Left kidney (tissue), 2 donors: ENCODE results near the gene DDX24. TPM values are rescaled to one million over a fixed set of nuclear protein-coding genes. Genes with fewer than 3 reads are reported as not detected.

Source experiments
- DNase-seq: peaks from one replicate; pipeline ENCODE4 v3.0.0-alpha.2; 2013
- polyA plus RNA-seq: library from polyadenylated mRNA; unstranded; fragments of 120-200 nt; gene quantifications from one replicate; pipeline ENCODE4 v1.2.1, GENCODE V29; 2013; ENCODE audit not compliant: insufficient read length

The DDX24 gene
- polyA plus RNA-seq, 1 donor: 169 TPM

DNA sequence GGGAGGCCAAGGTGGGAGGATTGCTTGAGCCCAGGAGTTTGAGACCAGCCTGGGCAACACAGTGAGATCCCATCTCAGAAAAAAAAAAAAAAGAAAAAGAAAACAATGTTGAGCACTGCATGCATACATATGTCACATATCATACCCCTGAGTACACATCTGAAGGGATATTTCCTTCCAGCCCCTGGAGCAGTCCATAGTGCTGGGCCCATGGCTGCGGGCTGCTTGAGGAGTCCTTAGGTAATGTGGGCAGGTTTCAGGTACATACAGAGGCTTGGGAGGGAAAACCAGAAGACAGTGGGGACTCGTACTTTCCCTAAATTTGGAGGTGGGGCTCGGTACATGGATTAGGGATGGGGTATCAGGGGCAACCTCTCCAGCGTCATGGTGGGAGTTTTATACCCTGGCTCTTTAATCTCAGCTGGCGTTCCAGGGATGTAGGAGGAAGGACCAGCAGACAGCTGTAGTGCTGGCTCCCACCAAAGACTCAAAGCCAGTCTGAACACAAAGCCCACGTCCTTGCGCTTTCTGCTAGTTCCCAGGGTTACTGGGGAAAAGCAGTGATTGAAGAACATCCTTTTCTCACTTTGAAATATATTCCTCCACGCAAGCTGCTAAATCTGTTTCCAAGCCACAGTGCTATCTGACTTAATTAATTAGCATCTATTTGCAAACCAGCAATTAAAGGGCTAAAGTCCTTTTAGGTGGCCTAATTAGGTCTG is 49.7 kb downstream of the DDX24 start:
- DNase-seq: no peak

DNA sequence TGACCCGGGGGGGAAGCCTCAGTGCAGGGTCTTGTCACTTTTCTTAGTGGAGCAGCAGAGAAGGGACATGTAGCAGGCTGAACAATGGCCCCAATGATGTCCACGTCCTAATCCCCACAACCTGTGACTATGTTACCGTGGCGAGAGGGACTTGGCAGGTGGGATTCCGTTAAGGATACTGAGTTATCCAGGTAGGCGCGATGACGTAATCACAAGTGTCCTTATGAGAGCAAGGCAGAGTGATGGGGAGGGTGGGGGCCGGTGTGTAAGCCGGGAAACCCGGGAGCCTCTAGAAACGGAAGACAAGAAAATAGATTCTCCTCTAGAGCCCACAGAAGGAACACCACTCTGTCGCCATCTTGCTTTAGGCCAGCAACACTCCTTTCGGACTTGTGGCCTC is 50.4 kb downstream of the DDX24 start:
- no peak for DNase-seq

DNA sequence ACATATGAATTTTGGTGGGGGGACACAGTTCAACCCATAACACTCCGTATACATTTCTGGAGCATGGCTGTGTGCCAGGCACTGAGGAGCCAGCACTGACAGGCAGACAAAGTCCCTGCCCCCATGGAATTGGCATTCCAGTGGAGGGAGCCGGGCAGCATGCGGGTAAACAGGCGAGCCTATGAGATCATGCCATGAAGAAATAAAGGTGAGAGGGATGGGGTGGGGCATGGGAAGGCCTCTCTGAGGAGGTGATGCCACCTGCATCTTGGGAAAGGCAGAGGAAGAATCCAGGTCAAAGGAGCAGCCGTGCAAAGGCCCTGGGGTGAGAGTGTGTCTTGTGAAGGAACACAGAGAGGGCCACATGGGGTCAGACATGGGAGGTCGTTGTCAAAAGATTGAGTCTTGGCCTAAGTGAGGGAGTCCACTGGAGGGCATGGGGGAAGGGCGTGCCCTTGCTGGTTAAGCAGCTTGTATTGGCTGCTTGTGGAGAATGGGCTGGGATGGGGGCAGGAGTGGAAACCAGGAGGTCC is 51.3 kb downstream of the DDX24 start:
- no peak for DNase-seq

DNA sequence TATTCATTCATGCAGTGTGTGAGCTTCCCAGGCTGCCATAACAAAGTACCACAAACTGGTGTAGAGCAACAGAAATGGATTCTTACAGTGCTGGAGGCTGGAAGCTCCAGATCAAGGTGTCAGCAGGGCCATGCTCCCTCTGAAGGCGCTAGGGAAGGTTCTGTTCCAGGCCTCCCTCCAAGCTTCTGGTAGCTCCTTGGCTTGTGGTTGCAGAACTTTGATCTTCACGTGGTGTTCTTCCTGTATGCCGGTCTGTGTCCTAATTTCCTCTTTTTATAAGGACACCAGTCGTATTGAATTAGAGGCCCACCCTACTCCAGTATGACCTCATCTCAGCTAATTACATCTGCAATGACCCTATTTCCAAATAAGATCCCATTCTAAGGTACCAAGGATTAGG is 51.7 kb downstream of the DDX24 start:
- DNase-seq: no peak

DNA sequence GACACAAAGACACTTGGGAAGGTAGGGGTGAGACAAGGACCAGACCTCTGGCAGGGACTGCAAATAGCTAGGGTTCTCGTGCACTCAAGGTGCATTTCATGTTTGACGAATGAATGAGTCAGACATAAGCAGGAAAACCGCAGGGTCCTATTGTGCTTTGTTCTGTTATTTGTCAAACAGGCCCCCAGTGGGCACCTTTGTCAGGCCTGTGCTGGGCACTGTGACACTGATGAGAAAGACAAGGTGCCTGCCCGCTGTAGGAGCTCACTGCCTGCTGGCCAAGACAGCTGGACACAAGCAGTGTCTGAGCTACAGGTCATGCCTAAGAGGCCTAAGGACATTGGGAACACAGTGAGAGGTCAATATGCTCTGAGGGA is 52.6 kb downstream of the DDX24 start:
- no peak for DNase-seq

DNA sequence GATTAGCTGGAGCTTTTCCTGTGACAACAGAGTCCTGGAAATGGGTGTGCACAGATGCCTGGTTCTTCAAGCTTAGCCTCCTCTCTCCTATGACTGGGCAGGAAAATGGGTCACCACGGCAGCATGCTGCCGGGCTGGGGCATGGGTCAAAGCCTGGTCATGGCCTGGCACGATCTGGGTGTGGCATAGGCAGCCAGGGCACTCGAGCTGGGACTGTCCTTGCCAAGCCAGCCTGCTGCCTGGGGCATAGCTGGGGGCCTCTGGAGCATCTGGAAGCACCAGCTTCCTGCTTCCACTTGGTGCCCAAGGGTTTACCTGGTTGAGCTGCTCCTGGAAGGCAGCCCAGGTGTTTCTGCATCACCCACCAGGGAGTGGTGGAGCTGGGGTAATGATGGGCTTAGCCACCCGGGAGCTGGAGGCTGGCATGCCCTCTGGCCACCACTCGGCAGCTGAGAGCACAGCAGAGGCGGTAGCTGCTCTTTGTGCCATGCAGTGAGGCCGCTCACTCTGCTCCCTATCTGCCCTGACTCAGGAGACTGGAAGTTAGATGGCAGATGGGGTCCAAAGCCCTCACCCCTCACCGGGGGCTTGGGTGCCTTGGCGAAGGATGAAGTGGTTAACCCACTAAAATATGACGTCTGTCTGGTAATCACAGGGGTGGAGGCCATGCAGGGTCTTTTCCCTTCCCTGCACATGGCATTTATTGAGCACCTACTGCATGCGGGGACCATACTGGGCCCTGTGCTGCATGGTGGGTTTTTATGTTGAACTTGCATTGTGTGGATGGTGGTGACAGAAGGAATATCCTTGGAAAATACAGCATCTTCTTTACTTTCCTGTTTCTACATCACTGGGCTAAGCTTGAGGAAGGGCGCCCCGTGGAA is 53.2 kb downstream of the DDX24 start:
- DNase-seq: no peak

DNA sequence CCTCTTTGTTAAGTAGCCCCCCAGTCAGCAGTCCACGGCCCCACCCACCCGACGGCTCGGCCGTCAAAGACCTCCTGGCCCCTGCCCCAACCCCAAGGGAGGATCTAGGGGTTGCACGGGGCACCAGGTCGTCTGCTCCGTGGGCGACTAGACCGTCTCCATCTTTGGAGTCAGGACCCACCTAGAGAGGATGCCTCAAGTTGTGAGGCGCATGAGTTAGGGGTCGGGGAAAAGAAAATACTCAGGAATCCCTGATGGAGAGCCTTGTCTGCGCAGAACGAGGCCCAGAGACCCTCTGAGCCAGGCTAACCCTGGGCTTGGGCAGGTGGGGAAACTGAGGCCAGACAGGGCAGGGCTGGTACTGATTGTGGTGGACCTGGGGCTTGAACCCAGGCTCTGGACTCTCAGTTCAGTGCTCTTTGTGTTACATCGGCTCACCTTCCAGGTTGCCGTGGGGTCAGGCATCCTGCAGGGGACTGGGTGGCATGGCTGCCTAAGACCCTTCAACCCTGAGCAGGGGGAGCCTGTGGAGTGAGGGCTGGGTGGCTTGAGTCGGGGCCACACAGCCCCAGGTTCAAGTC is 54.0 kb downstream of the DDX24 start:
- no peak for DNase-seq

DNA sequence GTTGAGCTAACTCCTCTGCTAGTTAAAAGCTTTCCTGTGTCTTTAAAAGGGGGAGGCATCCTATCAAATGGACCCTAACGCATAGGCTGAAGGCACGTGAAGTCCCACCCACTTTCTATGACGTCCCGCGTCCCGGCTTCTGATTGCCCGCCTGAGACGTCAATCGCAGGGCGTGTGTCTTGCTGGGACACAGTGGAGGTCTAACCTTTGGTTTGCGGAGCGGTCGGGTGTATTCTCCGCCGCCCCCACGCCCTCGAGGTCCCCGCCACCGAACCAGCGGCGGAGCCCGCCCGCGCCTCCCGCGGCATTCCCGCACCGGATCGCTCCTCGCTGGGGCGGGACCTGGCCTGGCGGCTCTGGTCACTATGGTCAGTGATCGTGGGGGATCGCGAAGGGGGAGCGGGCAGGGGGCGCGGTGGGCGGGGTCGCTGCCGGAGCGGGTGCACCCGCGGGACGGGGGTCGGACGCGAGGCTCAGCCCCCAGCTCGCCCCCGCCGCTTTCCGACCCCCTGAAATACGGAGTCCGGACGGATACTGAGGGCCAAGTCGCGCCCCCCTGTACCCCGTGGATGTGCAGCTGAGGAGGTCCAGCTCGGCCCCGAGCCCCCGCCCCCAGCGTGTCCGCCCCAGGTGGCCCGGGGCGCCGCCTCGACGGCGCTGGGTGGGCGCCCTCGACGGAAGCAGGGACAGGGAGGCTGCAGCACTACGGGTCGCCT is 54.7 kb downstream of the DDX24 start, which contains the start of gene OTUB2:
TSS of gene OTUB2 (plus strand) at position 168 of the 716 bp plus-strand sequence. CDS start at position 366, 198 bp downstream.
- DNase-seq: peak; percentile 100

DNA sequence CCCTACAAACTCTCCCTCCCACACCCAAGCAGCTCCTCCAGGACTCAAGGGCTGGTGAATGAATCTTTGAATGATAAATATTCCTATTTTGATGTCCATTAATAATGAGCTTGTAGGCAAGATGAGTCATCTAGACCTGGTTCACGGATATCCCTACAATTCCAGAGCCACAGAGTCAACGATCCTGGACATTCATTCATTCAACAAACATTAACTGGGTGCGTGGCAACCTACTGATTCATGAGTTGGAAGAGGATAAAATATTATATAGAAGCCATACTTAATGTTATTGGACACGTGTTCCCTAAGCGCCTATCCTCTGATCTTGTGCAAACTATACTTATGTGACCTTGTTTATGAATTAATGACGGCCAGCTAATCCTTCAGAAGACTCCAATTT is 55.3 kb downstream of the DDX24 start:
- DNase-seq: no peak

DNA sequence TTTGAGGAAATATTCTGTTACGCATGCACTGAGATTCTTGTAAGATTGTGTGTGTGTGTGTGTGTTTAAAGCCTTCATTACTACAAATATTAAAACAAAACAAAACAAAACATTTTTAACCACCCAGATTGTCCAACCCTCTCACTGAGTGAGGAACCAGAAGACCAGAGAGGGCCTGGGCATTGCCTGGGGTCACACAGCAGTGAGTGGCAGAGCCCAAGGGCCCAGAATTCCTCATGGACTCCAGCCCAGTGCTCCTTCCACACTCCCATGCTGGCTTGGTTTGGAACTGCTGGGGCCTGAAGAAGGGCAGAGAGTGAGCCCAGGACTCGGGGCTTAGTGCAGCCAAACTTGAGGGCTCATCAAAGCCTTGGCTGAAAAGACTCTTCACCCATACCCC is 56.5 kb downstream of the DDX24 start:
- no peak for DNase-seq

DNA sequence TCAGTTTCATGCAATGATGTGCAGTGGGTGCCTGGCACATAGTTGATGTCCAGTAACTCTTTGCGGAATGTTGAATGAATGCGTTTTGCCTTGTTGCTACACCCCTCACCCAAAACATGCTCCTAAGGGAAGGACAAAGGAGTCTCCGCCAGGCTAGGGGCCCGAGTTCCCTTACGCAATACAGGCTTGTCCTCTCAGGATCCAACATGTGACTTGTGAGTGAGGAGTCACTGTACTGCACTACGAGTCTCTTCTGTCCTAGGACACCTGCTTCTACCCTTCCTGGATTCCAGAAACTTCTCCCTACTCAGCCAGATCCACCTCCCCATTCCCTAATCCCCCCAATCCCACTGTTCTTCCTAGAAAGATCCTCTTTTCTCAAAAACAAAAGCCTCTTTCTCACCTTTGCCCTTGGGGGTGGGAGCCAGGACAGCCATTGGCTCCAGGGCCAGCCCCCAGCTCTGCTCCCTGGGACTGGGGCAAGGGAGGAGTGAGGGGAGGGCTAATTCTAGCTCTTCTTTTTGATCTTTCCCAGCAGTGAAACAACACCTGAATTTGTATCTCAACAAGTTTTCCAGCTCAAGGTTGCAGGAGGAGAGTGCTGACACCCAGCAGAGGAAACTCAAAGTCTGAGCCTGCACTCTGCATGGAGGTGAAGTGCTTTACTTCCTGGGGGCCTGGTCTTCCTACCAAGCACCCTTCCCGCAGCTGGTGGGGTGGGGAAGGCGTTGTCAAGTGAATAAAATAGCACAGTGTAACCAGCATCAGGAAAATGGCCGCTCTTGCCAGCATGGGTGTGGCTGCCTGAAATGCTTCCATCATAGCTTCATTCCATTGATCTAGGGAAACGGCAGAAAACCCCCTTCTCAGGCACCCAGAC is 58.2 kb downstream of the DDX24 start:
- no peak for DNase-seq

DNA sequence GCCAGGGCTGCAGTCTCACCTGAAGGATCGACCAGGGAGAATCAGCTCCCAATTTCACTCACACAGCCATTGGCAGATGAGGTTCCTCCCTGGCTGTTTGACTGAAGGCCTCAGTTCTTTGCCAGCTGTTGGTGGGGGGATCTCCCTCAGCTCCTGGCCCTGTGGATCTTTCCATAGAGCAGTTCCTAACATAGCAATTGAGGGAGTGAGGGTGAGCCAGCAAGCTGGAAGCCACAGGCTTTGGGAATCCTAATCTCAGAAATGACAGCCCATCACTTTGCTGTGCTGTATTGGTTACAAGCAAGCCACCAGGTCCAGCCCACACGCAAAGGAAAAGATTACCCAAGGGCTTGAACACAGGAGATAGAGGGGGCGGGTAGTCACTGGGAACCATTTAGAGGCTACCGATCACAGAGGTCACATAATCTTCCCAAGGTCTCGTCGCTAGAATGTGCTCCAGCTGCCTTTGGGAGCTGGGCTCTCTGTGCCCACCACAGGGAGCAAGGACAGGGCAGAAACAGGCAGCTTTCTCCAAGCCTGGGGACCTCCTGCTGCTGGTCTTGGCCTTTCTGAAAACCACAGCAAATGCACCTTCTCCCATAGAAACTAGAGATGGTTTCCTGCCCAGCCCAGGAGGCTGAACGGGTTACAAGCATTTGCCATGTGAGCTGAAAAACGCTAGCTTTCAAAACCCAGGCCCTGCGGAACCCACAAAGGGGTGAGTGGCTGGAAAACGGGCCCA is 59.4 kb downstream of the DDX24 start:
- DNase-seq: no peak

DNA sequence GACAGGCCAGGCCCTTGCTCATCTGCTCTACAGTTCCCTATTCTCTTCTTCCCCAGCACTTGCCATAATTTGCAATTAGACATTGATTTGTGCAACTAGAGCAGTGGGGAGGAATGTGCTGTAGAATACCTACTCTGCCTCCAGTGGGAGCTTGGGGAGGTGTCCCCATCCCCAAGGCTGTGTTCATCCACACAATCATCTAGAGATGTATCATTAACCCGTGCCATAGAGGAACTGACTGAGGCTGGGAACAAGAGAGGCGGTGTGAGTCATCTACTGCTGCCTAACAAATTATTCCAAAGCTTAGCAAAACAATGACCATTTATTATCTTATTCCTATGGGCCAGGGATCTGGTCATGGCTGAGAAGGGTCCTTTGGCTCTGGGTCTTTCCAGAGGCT is 60.0 kb downstream of the DDX24 start:
- DNase-seq: no peak

DNA sequence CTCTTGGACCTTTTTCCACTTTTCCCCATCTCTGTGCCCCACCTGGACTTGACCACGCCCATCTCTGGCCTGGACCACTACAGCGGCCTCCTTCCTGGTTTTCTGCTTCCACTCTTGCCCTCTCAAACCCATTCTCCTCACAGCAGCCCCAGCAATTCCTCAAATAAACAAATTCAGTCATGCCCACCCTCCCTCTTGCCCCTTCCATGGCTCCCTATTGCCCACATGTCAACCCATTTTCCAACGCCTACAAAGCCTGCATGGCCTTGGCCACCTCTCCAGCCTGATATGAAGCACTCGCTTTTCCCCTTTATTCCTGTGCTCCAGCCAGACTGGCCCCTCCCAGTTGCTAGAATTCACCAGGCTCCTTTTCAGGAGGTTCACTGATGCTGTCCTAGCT is 60.7 kb downstream of the DDX24 start:
- no peak for DNase-seq

DNA sequence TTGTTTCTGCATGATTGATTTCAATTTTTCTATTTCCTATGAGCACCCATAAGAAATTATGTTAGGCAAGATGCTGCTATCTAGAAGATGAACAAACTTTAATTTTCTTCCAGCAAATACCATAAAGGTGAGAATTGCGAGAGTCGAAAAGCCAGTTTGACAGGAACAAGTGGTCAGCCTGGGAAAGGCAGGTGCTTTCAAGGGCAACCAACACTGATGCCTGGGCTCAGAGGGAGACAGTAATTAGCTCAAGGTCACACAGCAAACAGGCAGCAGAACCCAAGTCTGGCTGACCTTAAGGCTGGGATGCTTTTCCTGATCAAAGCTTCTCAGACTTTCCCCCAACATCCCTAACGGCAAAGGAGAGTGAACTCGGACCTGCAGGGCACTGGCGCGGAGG is 61.7 kb downstream of the DDX24 start:
- DNase-seq: no peak

DNA sequence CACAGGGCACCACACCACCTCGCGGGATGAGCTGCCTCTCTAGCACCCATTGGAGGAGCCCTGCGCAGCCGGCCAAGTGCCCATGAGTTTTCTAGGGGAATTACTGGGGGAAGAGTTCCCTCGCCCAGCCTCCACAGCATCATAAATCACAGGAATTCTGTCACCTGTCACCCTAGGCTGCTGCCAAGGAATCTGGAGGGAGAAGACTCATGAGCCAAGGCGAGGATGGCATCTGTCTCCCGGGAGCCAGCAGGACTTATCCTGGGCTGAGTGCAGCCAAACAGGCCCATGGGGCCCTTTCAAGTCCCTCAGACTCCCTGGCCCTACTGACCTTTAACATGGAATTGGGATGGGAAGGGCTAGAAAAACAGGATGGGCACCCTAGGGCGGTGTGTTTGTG is 62.7 kb downstream of the DDX24 start:
- DNase-seq: no peak

DNA sequence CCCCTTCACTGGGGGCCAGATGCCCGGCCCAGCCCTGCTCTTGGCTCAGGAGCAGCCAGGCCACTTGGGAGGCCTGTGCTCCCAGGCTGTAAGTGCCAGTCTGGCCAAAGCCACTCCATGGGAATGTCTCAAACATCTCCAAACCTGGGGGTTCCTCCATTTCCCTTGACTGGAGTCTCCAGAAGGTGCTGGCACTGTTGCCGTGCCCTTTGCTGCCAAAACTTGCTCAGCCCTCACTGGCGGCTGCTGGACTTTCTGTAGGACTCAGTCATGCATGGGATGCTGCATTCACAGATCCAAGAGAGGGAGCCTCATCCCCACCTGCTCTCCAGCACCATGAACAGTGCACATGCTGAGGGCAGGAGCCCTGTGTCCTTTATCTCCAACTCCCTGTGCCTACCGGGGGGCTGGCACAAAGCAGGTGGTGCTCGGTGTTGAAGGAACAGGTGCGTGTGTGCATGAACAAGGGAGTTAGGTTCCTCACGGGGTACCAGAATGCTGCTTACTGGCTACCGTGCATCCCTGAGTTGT is 64.5 kb downstream of the DDX24 start:
- no peak for DNase-seq

DNA sequence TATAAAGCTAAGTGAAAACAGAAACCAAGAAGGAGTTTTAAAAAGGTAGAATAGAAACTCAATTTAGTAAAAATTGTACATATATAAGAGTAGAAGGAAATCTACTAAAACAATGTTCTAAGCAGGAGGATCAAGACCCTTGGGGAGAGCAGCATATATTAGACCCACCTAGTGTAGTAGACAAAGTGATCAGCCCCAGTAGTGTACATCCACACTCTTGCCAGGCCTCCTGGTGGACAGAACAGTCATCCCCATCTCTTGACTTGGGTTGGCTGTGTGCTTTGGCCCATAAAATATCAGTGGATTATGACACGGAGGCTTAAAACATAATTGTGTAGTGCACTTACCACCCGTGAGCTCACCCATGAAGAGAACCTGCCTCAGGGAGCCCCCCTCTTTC is 65.8 kb downstream of the DDX24 start:
- DNase-seq: no peak

DNA sequence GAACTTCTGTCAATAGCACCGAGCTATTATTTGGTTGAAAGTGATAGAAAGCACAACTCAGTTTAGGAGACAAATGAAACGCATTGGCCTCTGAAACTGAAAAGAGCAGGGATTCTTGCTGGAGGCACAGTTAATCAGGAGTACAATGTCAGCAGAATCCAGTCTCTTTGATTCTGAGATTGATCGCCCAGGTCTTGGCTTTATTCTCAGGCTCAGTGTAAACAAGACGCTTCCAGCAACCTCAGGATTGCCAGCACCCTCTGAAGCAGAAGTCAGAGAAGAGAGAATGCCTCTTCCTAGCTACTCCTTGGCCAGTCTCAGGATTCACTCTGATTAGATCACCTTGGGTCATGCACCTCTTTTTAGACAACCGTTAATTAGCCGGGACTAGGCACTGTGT is 66.6 kb downstream of the DDX24 start:
- no peak for DNase-seq

DNA sequence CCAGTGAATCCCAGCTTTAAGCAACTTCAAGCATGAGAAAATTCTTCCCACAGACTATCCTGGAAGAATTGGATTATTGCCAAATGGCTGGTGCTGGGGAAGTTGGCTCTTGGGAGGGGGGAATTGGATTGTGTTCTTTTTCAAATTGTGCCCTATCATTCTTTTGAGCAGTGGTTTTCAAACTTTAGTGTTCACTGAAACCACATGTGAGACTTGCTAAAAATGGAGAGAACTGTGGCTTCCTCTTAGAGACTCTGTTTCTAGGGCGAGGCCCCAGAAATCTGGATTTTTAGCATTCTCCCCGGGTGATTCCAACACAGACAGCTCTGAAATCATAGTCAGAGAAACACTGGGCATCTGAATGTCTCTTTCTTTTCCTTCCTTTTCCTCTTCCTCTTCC is 69.2 kb downstream of the DDX24 start:
- no peak for DNase-seq
